Measurements from ENCODE around the gene CEBPB. TPM values are rescaled to one million over a fixed set of nuclear protein-coding genes. Genes with fewer than 3 reads are reported as not detected.
"Not testable (repeated sequence)": the region's sequence is repeated elsewhere in the genome, so short reads cannot be mapped to it uniquely, and the experiment has no call there.

CEBPB gene
- total RNA-seq, 1 donor: 268 TPM

GRCh38 chr20:50153500-50154377, 36.9 kb upstream of the CEBPB start, which contains the start of gene PEDS1:
PEDS1 (minus strand) TSS chr20:50153723; CDS start chr20:50153637, 86 bp downstream.
- peak within 1 kb of the TSS; percentile 84 for H3K4me3 ChIP-seq (ENCODE audit: low read length)
- peaks cover 31% of the 10 kb centered on the region for H3K4me1 ChIP-seq (ENCODE audit: insufficient read depth, low read length)

GRCh38 chr20:50161494-50161893, 29.1 kb upstream of the CEBPB start:
- H3K27me3 ChIP-seq (ENCODE audit: insufficient read depth, low read length); H3K9me3 ChIP-seq (ENCODE audit: low read depth, low read length); H3K4me3 ChIP-seq (ENCODE audit: low read length): not testable (repeated sequence)
- H3K4me1 ChIP-seq (ENCODE audit: insufficient read depth, low read length): peaks cover 12% of the 10 kb centered on the region

More at GRCh38 chr20:50153500-50154377, 36.9 kb upstream of the CEBPB start, which contains the start of gene PEDS1:
- no peaks in the 10 kb centered on the region for H3K27me3 ChIP-seq (ENCODE audit: insufficient read depth, low read length)
- H3K9me3 ChIP-seq (ENCODE audit: low read depth, low read length): no peaks in the 10 kb centered on the region

GRCh38 chr20:50163570-50164317, 26.9 kb upstream of the CEBPB start:
- peaks cover 15% of the 10 kb centered on the region for H3K4me1 ChIP-seq (ENCODE audit: insufficient read depth, low read length)
- no peaks in the 10 kb centered on the region for H3K27me3 ChIP-seq (ENCODE audit: insufficient read depth, low read length)
- no peak overlapping the region for H3K4me3 ChIP-seq (ENCODE audit: low read length)
- no peaks in the 10 kb centered on the region for H3K9me3 ChIP-seq (ENCODE audit: low read depth, low read length)

GRCh38 chr20:50165684-50166554, 24.7 kb upstream of the CEBPB start:
- no peak overlapping the region for H3K4me3 ChIP-seq (ENCODE audit: low read length)
- H3K27me3 ChIP-seq (ENCODE audit: insufficient read depth, low read length): no peaks in the 10 kb centered on the region
- H3K4me1 ChIP-seq (ENCODE audit: insufficient read depth, low read length): peaks cover 15% of the 10 kb centered on the region
- H3K9me3 ChIP-seq (ENCODE audit: low read depth, low read length): no peaks in the 10 kb centered on the region

GRCh38 chr20:50169329-50169823, 21.3 kb upstream of the CEBPB start:
- peaks cover 27% of the 10 kb centered on the region for H3K4me1 ChIP-seq (ENCODE audit: insufficient read depth, low read length)

DNA sequence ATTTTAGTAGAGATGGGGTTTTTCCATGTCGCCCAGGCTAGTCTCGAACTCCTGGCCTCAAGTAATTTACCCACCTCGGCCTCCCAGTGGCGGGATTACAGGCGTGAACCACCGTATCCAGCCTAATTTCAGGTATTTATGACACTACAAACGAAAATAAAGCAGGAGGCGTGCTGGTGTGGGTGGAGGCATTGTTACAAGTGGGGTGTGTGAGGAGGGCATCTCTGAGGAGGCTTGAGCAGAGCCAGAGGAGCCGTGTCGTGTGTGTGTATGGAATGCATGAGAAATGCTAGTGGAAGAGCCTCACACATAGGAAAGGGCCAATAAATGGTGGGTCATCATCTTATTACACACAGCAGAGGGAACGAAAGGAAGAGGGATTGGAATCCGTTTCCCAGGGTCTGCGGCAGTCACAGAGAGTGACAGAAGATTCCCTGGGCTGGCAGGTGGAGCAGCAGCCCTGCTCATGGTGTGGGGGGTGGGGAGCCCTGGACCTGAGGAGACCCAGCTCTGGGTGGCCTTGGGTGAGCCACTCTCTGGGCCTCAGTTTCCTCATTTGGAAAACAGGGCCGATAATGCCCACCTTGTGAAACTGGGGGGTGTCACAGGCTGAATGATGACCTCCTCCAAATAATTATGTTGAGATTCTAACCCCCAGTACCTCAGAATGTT, 19.9 kb upstream of the CEBPB start:
- Histone ChIP-seq H3K4me3 (ENCODE audit: low read length) (no peak overlapping the region), H3K4me1 (ENCODE audit: insufficient read depth, low read length) (peaks cover 23% of the 10 kb centered on the region), H3K9me3 (ENCODE audit: low read depth, low read length) (no peaks in the 10 kb centered on the region), H3K27me3 (ENCODE audit: insufficient read depth, low read length) (peaks cover 3% of the 10 kb centered on the region)

More at GRCh38 chr20:50169329-50169823, 21.3 kb upstream of the CEBPB start:
- Histone ChIP-seq H3K9me3 (ENCODE audit: low read depth, low read length) (no peaks in the 10 kb centered on the region), H3K4me3 (ENCODE audit: low read length) (no peak overlapping the region), H3K27me3 (ENCODE audit: insufficient read depth, low read length) (peaks cover 3% of the 10 kb centered on the region)

GRCh38 chr20:50172347-50173013, 18.1 kb upstream of the CEBPB start:
- H3K4me3 ChIP-seq (ENCODE audit: low read length): peak overlapping the region; percentile 19

GRCh38 chr20:50174456-50174855, 16.2 kb upstream of the CEBPB start:
- peaks cover 3% of the 10 kb centered on the region for H3K27me3 ChIP-seq (ENCODE audit: insufficient read depth, low read length)
- no peaks in the 10 kb centered on the region for H3K9me3 ChIP-seq (ENCODE audit: low read depth, low read length)
- H3K4me3 ChIP-seq (ENCODE audit: low read length): no peak overlapping the region
- H3K4me1 ChIP-seq (ENCODE audit: insufficient read depth, low read length): peaks cover 11% of the 10 kb centered on the region

More at GRCh38 chr20:50172347-50173013, 18.1 kb upstream of the CEBPB start:
- H3K4me1 ChIP-seq (ENCODE audit: insufficient read depth, low read length): peaks cover 11% of the 10 kb centered on the region
- H3K27me3 ChIP-seq (ENCODE audit: insufficient read depth, low read length): peaks cover 3% of the 10 kb centered on the region
- H3K9me3 ChIP-seq (ENCODE audit: low read depth, low read length): no peaks in the 10 kb centered on the region

DNA sequence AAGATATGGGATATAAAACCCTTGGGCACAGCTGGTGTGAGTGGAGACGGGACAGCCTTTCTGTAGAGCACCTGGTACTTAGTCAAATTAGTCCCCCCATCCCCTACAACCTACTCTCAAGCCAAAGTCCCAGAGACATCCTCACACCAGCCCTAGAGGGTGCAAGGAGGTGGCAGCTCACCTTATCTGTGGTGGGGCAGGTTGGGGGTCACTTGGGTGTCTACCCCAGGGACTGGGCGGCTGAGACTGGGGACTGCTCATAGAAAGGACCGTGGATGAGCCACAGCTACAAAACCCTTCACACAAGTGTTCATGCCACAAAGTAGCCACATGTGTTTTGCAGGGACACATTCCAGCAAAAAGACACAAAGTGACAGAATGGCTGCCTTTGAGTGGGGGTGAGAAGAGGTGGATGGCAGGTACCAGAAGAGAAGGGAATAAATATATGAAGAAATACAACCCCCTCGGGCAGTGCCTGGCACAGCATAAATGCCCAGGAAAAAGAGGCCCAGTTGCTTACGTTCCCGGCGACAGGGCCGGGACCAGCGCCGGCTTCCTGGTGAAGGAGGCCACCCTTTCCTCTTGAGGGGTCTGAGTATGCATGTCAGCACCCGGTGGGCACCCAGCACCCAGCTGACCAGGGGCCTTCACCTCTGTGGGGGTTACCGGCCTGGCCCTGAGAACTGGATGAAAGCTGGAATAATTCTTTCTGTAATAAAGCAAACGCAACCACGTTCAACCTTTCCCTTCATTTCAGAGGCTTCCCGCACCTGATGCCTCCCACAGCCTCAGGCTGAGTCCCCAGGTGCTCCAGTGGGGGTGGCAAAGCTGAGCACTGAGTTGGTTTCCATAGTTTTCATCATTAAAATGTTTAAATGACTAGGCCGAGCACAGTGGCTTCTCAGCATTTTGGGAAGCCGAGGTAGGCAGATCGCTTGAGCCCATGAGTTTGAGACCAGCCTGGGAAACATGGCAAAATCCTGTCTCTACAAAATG, 14.4 kb upstream of the CEBPB start:
- Histone ChIP-seq H3K4me3 (ENCODE audit: low read length) (no peak overlapping the region), H3K9me3 (ENCODE audit: low read depth, low read length) (no peaks in the 10 kb centered on the region)

DNA sequence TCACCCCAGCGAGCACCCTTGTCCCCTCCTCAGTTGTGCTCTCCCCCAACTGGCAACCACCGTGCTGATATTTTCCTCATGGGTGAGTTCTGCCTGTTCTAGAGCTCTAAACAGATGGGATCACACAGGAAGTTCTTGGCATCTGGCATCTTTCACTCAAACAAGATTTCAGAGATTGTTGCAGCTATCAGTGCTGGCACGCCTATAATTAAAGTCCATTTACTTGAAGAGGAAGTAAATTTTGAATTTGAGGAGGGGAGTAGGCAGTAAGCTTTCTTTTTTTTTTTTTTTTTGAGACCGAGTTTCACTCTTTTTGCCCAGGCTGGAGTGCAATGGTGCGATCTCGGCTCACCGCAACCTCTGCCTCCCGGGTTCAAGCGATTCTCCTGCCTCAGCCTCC, 12.0 kb upstream of the CEBPB start:
- H3K27me3 ChIP-seq (ENCODE audit: insufficient read depth, low read length); H3K4me3 ChIP-seq (ENCODE audit: low read length); H3K9me3 ChIP-seq (ENCODE audit: low read depth, low read length); H3K4me1 ChIP-seq (ENCODE audit: insufficient read depth, low read length): not testable (repeated sequence)

More for the DNA sequence above, 14.4 kb upstream of the CEBPB start:
- peaks cover 3% of the 10 kb centered on the region for H3K27me3 ChIP-seq (ENCODE audit: insufficient read depth, low read length)
- H3K4me1 ChIP-seq (ENCODE audit: insufficient read depth, low read length): peaks cover 11% of the 10 kb centered on the region

DNA sequence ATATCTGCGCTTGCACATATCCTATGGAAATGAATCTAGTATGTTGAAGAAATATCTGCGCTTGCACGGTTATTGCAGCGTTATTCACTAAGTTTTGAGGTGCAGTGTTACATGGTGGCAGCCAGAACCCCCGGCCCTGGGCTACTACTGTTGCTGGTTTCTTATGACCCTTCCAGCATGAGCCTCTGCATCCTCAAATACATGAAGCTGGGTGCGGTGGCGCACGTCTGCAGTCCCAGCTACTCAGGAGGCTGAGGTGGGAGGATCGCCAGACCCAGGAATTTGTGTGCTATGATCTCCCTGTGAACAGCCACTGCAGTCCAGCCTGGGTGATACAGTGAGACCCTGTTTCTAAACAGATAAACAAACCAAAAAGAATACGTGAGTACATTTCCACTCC, 9.3 kb upstream of the CEBPB start:
- Histone ChIP-seq H3K27me3 (ENCODE audit: insufficient read depth, low read length) (peaks cover 3% of the 10 kb centered on the region), H3K4me1 (ENCODE audit: insufficient read depth, low read length) (peaks cover 7% of the 10 kb centered on the region), H3K9me3 (ENCODE audit: low read depth, low read length) (no peaks in the 10 kb centered on the region), H3K4me3 (ENCODE audit: low read length) (no peak overlapping the region)

- Histone ChIP-seq H3K4me3 (ENCODE audit: low read length) (no peak overlapping the region), H3K4me1 (ENCODE audit: insufficient read depth, low read length) (peaks cover 17% of the 10 kb centered on the region), H3K27me3 (ENCODE audit: insufficient read depth, low read length) (peaks cover 3% of the 10 kb centered on the region), H3K9me3 (ENCODE audit: low read depth, low read length) (no peaks in the 10 kb centered on the region)
Observed at GRCh38 chr20:50182346-50182745, 8.3 kb upstream of the CEBPB start.

- H3K27me3 ChIP-seq (ENCODE audit: insufficient read depth, low read length): peaks cover 3% of the 10 kb centered on the region
- no peaks in the 10 kb centered on the region for H3K9me3 ChIP-seq (ENCODE audit: low read depth, low read length)
- no peak overlapping the region for H3K4me3 ChIP-seq (ENCODE audit: low read length)
- H3K4me1 ChIP-seq (ENCODE audit: insufficient read depth, low read length): peaks cover 46% of the 10 kb centered on the region
Observed at GRCh38 chr20:50185426-50185825, 5.2 kb upstream of the CEBPB start.
